Islet precursor cell (in vitro differentiated cells): ENCODE results near the gene NANOS1.

Experiments used
- DNase-seq: peaks from one replicate; pipeline ENCODE4 v3.0.0-alpha.2; 2018

Gene NANOS1

DNA sequence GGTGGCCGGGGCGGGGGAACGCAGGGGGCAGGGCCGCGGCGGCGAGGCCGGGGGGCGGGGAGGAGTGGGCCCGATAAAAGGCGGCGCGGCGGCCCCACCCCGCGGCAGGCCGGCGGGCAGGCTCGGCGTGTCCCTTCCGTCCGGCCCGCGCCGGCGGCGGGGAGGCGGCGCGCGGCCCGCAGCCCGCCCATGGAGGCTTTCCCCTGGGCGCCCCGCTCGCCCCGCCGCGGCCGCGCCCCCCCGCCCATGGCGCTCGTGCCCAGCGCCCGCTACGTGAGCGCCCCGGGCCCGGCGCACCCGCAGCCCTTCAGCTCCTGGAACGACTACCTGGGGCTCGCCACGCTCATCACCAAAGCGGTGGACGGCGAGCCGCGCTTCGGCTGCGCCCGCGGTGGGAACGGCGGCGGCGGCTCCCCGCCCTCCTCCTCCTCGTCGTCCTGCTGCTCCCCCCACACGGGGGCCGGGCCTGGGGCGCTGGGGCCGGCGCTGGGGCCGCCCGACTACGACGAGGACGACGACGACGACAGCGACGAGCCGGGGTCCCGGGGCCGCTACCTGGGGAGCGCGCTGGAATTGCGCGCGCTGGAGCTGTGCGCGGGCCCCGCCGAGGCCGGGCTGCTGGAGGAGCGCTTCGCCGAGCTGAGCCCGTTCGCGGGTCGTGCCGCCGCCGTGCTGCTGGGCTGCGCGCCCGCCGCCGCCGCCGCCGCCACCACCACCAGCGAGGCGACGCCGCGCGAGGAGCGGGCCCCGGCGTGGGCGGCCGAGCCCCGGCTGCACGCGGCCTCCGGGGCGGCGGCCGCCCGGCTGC, at the start of gene NANOS1:
NANOS1 (plus strand) TSS at position 102 of the 808 bp plus-strand sequence; CDS start at position 190, 88 bp downstream.
- DNase-seq, result no peak

DNA sequence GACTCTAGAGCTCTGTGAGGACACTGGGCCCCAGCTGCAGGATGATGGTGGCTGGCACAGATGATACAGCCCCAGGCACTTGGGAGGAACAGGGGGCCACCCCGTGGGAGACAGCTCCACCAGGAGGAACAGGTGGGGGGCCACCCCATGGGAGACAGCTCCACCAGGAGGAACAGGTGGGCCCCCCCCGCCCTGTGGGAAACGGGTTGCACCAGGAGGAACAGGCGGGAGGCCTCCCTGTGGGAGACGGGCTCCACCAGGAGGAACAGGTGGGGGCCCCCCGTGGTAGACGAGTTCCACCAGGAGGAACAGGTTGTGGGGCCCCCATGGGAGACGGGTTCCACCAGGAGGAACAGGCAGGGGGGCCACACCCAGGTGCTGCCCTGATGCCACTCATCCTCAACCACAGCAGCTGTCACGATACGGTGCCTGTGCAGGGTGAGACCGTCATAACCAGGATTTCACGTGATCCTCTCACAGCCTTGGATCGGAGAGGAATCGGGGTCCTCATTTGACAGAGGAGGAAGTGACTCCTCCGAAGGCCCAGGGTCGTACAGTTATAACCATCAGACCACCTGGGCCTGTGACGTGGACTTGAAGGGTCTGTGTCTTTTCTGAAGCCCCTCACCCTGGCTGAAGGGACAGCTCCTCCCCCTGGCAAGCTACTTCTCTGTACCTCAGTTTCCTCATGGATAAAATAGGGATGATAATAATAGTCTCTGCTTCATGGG, 49.2 kb upstream of the NANOS1 start:
- DNase-seq, result peak; percentile 38

DNA sequence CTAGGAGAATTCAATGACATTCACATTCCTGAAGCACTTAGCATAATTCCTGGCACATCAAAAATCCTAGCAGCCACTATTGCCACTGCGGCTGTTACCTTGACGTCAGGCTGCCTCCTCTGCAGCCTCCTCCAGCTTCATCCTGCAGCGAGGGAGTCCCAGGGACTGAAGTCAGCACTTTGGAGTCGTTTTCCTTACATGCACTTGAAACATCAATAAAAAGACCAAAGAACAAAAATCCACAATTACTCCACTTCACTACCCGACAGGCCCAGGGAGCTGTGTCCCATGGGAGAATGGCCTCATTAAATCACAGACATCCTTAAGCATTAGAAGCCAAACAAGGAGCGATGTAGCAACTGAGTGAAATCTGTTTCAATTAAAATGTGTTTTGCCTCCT, 48.6 kb upstream of the NANOS1 start:
- DNase-seq, result peak; percentile 12

GRCh38 chr10:118981946-118982345, 47.6 kb upstream of the NANOS1 start:
- DNase-seq, result peak; percentile 28

- DNase-seq, result peak; percentile 17
Observed at GRCh38 chr10:118982366-118982765, 47.1 kb upstream of the NANOS1 start.

DNA sequence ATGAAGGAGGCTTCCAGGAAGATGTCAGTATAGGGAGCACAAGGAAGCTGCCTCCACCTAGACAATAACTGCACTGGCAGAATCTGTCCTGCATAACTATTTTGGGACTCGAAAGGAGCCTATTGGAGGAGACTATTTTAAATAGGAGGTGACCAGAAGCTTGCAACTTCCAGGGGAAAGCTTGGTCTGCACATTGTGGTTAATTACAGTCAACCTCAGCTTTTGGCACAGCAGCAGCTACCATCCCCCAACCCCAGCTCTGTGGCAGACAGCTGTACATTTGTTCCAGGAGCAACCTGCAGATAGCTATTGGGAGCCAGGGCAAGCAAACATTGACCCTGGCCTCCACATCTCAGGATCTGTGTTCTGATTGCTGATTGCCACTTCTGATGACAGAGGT, 46.3 kb upstream of the NANOS1 start:
- peak; percentile 51 for DNase-seq

DNA sequence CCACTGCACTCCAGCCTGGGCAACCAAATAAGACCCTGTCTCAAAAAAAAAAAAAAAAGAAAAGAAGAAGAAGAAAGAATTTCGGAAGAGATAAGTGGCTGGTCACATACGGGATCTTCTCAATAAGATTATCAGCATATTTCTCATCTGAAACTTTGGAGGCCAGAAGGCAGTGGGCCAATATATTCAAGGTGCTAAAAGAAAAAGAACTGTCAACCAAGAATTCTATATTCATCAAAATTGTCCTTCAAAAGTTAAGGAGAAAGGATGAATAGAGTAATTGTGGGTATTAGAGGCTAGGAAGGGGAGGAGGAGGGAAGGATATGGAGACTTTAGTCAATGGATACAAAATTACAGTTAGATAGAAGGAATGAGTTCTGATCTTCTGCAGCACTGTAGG, 43.9 kb upstream of the NANOS1 start:
- no peak for DNase-seq

GRCh38 chr10:118986815-118987790, 42.4 kb upstream of the NANOS1 start:
- no peak for DNase-seq

DNA sequence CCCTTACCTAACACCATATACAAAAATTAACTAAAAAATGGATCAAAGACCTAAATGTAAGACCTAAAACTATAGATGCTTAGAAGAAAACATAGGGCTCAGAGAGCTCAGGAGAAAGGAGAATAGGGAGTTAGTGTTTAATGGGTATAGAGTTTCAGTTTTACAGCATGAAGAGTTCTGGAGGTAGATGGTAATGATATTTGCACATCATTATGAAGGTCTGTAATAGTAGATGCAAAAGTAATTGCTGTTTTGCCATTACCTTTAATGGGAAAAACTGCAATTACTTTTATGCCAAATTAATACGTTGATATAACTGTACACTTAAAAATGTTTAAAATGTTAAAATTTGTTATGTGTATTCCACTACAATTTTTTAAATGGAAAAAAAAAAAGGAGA, 39.2 kb upstream of the NANOS1 start:
- DNase-seq, result no peak

DNA sequence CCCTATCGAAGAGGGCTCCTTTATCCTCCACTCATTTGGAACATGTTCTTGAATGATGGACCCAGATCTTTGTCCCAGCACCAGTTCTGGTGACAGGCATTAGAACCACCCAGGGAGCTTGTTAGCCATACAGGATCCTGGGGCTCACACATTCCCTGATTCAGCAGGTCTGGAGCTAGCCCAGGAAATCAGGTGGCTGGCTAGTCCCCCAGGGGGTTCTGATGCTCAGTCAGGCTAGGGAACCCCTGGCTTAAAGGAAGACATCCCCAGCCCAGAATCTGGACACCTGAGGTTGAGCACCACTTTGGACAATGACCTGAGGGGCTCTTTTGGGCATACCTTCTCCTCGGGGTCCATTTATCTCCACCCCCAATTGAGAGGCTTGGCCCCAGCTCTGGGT, 37.0 kb upstream of the NANOS1 start:
- no peak for DNase-seq

- no peak for DNase-seq
Observed at GRCh38 chr10:118993214-118993613, 36.3 kb upstream of the NANOS1 start.

DNA sequence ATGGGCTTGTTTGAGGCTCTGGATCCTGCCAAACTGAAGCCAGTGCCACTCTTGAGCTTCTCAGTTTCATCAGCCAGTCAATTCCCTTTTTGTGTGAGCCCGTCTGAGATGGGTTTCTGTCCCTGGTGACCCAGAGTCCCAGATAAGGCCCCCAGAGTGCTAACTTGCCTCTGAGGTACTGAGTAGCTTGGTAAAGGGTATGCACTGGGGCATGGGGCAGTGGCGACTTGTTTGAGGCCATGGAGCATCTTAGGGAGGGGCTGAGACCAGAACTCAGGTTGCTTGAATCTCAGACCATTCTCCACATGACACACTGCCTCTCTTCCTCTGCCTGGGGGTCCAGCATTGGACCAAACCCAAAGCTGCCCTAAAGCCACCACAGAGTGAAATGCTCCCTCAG, 35.2 kb upstream of the NANOS1 start:
- no peak for DNase-seq

GRCh38 chr10:118995739-118996138, 33.8 kb upstream of the NANOS1 start:
- DNase-seq, result no peak

GRCh38 chr10:118997379-118997778, 32.1 kb upstream of the NANOS1 start:
- no peak for DNase-seq

DNA sequence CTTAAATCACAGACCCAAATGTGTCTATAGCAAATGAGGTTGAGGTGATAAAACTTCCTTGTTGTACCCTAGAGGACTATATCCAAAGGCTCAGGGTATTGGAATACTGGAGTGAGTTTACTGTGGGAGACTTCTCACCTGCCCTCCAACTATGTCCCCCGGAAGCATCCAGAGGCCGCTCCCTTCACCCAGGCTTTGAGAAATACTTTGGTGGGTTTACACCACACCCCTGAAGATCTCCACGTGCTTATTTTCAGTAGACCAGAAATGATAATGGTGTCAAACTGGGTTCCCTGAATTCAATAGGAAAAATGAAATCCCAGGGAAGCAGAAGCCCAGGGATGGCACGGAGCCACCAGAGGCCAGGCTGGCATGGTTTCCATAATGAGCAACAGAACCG, 31.3 kb upstream of the NANOS1 start:
- DNase-seq, result no peak

- DNase-seq, result no peak
Observed at GRCh38 chr10:119001717-119002500, 27.6 kb upstream of the NANOS1 start.

- peak; percentile 55 for DNase-seq
Observed at GRCh38 chr10:119003572-119004289, 25.8 kb upstream of the NANOS1 start.

DNA sequence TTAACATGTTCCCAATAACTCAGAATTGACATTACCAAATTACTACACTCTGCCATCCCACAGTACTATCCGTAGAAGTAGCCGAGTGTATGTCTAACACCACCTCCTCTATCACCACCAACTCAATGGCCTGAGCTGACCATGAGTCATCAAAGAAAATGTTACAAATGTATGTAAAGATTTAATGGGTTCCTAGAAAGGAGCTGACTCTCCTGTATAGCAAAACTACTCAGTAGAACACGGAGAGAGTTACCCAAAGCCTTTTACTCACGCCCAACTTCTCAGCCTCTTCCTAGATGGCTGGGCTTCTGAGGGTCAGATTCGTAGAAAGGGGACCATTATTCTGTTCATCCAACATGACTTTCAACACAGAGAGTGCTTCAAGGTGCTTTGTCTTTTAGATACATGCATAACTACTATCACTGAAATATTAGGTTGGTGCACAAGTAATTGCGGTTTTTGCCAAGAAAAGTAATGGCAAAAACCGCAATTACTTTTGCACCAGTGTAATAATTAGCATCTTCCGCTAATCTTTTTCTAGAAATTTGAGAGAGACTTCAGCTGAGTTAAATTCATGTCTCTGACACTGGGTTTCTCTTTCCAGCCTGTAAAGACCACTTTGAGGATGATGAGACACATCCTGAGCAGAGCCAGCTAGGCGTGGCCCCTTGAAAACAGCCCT, 24.0 kb upstream of the NANOS1 start:
- peak; percentile 49 for DNase-seq

DNA sequence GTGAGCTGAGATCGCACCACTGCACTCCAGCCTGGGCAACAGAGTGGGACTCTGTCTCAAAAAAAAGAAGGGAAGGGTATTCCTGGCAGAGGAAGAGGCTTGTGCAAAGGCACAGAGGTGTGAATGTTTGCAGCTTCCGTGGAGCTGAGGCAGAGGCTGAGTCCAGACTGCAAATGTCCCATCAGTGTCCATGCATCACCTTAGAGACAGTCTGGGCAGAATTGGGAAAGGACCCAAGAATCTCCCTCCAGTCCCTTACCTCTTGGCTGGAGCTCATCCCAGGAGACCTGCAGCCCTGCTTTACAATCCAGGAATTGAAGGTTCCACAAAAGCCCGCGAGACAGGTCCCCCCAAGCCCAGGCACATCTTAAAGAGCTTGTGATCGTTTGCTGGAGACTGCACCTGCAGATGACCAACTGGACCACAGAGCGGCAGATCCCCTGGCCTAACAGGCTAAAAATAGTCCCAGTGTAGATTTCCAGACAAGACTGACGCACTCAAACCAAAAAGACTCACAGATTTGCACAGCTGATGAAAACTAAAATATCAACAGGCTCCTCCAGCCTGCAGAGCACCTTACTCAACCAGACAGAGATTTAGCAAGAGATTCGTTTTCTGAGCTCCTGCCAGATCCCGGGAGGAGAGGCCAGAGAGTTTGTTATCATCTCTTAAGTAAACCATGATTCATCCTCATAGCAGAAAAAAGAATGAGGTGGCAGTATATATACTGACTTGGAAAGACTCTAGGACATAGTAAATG, 22.9 kb upstream of the NANOS1 start:
- peak; percentile 55 for DNase-seq

- no peak for DNase-seq
Observed at GRCh38 chr10:119007211-119007574, 22.3 kb upstream of the NANOS1 start.
